ENCODE measurements around the gene LINC01488. TPM values are rescaled to one million over a fixed set of nuclear protein-coding genes. Genes with fewer than 3 reads are reported as not detected.

Gene LINC01488
- total RNA-seq, 1 experiment from 2014 or later: not detected

- peak; percentile 70 for DNase-seq (ENCODE audit: low spot score)
These were observed 1.7 kb upstream of the LINC01488 start for GRCh38 chr11:69479591-69480271.

- peak; percentile 47 for DNase-seq (ENCODE audit: low spot score)
These were observed 693 bp upstream of the LINC01488 start for GRCh38 chr11:69480547-69481392.

- DNase-seq (ENCODE audit: low spot score): no peak
These were observed 859 bp downstream of the LINC01488 start for GRCh38 chr11:69482322-69482721.

GRCh38 chr11:69483170-69483569 lies 1.7 kb downstream of the LINC01488 start:
- DNase-seq (ENCODE audit: low spot score): no peak

GRCh38 chr11:69483691-69484426 lies 2.4 kb downstream of the LINC01488 start:
- DNase-seq (ENCODE audit: low spot score): no peak

GRCh38 chr11:69484427-69485259 lies 3.2 kb downstream of the LINC01488 start:
- DNase-seq (ENCODE audit: low spot score): no peak

- no peak for DNase-seq (ENCODE audit: low spot score)
These were observed 4.0 kb downstream of the LINC01488 start for GRCh38 chr11:69485337-69486041.

- DNase-seq (ENCODE audit: low spot score): no peak
These were observed 4.8 kb downstream of the LINC01488 start for GRCh38 chr11:69486056-69486772.

GRCh38 chr11:69486773-69487291 lies 5.4 kb downstream of the LINC01488 start:
- DNase-seq (ENCODE audit: low spot score): no peak

GRCh38 chr11:69487391-69487790 lies 5.9 kb downstream of the LINC01488 start:
- no peak for DNase-seq (ENCODE audit: low spot score)

GRCh38 chr11:69487849-69488542 lies 6.5 kb downstream of the LINC01488 start:
- DNase-seq (ENCODE audit: low spot score): no peak

GRCh38 chr11:69488543-69488940 lies 7.1 kb downstream of the LINC01488 start:
- no peak for DNase-seq (ENCODE audit: low spot score)

- no peak for DNase-seq (ENCODE audit: low spot score)
These were observed 7.7 kb downstream of the LINC01488 start for GRCh38 chr11:69489031-69489745.

- DNase-seq (ENCODE audit: low spot score): no peak
These were observed 8.4 kb downstream of the LINC01488 start for GRCh38 chr11:69489746-69490365.

GRCh38 chr11:69490516-69490915 lies 9.1 kb downstream of the LINC01488 start:
- no peak for DNase-seq (ENCODE audit: low spot score)

- DNase-seq (ENCODE audit: low spot score): no peak
These were observed 9.9 kb downstream of the LINC01488 start for GRCh38 chr11:69491071-69492031.

All from HT-29 (cell line).